Neuron (in vitro differentiated cells): Measurements from ENCODE around the gene RNU1-2.
"Not testable (repeated sequence)": the region's sequence is repeated elsewhere in the genome, so short reads cannot be mapped to it uniquely, and the experiment has no call there.

Source experiments
- H2AFZ ChIP-seq: one replicate; pipeline ENCODE4 v1.6.1; 2013; ENCODE audit warnings: low read depth, mild to moderate bottlenecking, inconsistent platforms, low read length, moderate library complexity
- H3K27me3 ChIP-seq: one replicate; pipeline ENCODE4 v1.6.1; 2013; ENCODE audit warnings: low read length; ENCODE audit not compliant: insufficient read depth
- H3K36me3 ChIP-seq: one replicate; pipeline ENCODE4 v1.6.1; 2013; ENCODE audit warnings: low read length; ENCODE audit not compliant: insufficient read depth
- H3K4me1 ChIP-seq: one replicate; pipeline ENCODE4 v1.6.1; 2013; ENCODE audit warnings: low read length; ENCODE audit not compliant: insufficient read depth
- H3K4me3 ChIP-seq: 2 replicates; pipeline ENCODE4 v1.5.1; 2013; ENCODE audit warnings: mild to moderate bottlenecking, low read length, moderate library complexity
- H3K9me3 ChIP-seq: one replicate; pipeline ENCODE4 v1.6.1; 2013; ENCODE audit warnings: low read length

The RNU1-2 gene

GRCh38 chr1:16895233-16895597, 565 bp upstream of the RNU1-2 start:
- H2AFZ ChIP-seq, H3K36me3 ChIP-seq, H3K9me3 ChIP-seq, H3K27me3 ChIP-seq, H3K4me1 ChIP-seq: not testable (repeated sequence)
- peak overlapping the region; percentile 57 for H3K4me3 ChIP-seq

GRCh38 chr1:16896316-16897055, 706 bp downstream of the RNU1-2 start:
- not testable (repeated sequence) for H2AFZ ChIP-seq, H3K36me3 ChIP-seq, H3K9me3 ChIP-seq, H3K4me1 ChIP-seq, H3K27me3 ChIP-seq
- peak overlapping the region; percentile 30 for H3K4me3 ChIP-seq

GRCh38 chr1:16897653-16898052, 1.9 kb downstream of the RNU1-2 start:
- H3K4me3 ChIP-seq, H3K9me3 ChIP-seq, H3K36me3 ChIP-seq, H2AFZ ChIP-seq, H3K27me3 ChIP-seq, H3K4me1 ChIP-seq: not testable (repeated sequence)

- H3K9me3 ChIP-seq, H2AFZ ChIP-seq, H3K27me3 ChIP-seq, H3K4me3 ChIP-seq, H3K36me3 ChIP-seq, H3K4me1 ChIP-seq: not testable (repeated sequence)
Observed at GRCh38 chr1:16898298-16898697, 2.5 kb downstream of the RNU1-2 start.

- H2AFZ ChIP-seq, H3K27me3 ChIP-seq, H3K4me1 ChIP-seq, H3K4me3 ChIP-seq, H3K9me3 ChIP-seq, H3K36me3 ChIP-seq: not testable (repeated sequence)
Observed at GRCh38 chr1:16899020-16899419, 3.2 kb downstream of the RNU1-2 start.

GRCh38 chr1:16900751-16901150, 5.0 kb downstream of the RNU1-2 start:
- H3K27me3 ChIP-seq = no peaks in the 10 kb centered on the region
- no peaks in the 10 kb centered on the region for H3K9me3 ChIP-seq
- H3K4me1 ChIP-seq = peaks cover 14% of the 10 kb centered on the region
- no peak overlapping the region for H3K4me3 ChIP-seq
- H3K36me3 ChIP-seq = no peaks in the 10 kb centered on the region
- no peak overlapping the region for H2AFZ ChIP-seq

- not testable (repeated sequence) for H3K36me3 ChIP-seq, H3K9me3 ChIP-seq, H3K4me3 ChIP-seq, H2AFZ ChIP-seq, H3K27me3 ChIP-seq
- peaks cover 19% of the 10 kb centered on the region for H3K4me1 ChIP-seq
Observed at GRCh38 chr1:16901371-16901770, 5.6 kb downstream of the RNU1-2 start.

GRCh38 chr1:16903054-16903453, 7.3 kb downstream of the RNU1-2 start:
- Histone ChIP-seq H3K27me3 (no peaks in the 10 kb centered on the region), H2AFZ (no peak overlapping the region), H3K36me3 (no peaks in the 10 kb centered on the region), H3K4me3 (no peak overlapping the region), H3K9me3 (no peaks in the 10 kb centered on the region), H3K4me1 (peaks cover 20% of the 10 kb centered on the region)

- no peaks in the 10 kb centered on the region for H3K36me3 ChIP-seq
- no peak overlapping the region for H3K4me3 ChIP-seq
- H3K9me3 ChIP-seq = no peaks in the 10 kb centered on the region
- peaks cover 20% of the 10 kb centered on the region for H3K4me1 ChIP-seq
- H3K27me3 ChIP-seq = no peaks in the 10 kb centered on the region
- H2AFZ ChIP-seq = no peak overlapping the region
Observed at GRCh38 chr1:16903458-16903796, 7.6 kb downstream of the RNU1-2 start.

GRCh38 chr1:16904560-16905109, 8.9 kb downstream of the RNU1-2 start:
- peak overlapping the region; percentile 51 for H3K4me3 ChIP-seq
- peaks cover 20% of the 10 kb centered on the region for H3K4me1 ChIP-seq

GRCh38 chr1:16905110-16905867, 9.5 kb downstream of the RNU1-2 start:
- Histone ChIP-seq H3K4me1 (peaks cover 20% of the 10 kb centered on the region), H2AFZ (no peak overlapping the region), H3K27me3 (no peaks in the 10 kb centered on the region), H3K4me3 (peak overlapping the region; percentile 51), H3K9me3 (no peaks in the 10 kb centered on the region), H3K36me3 (no peaks in the 10 kb centered on the region)

More at GRCh38 chr1:16904560-16905109, 8.9 kb downstream of the RNU1-2 start:
- H3K27me3 ChIP-seq = no peaks in the 10 kb centered on the region
- peak overlapping the region; percentile 39 for H2AFZ ChIP-seq
- H3K9me3 ChIP-seq = no peaks in the 10 kb centered on the region
- no peaks in the 10 kb centered on the region for H3K36me3 ChIP-seq

- H3K4me3 ChIP-seq = peak overlapping the region; percentile 1
Observed at GRCh38 chr1:16905868-16906702, 10.3 kb downstream of the RNU1-2 start.

GRCh38 chr1:16906873-16907272, 11.1 kb downstream of the RNU1-2 start:
- Histone ChIP-seq H3K4me1 (peaks cover 20% of the 10 kb centered on the region), H3K36me3 (no peaks in the 10 kb centered on the region), H2AFZ (no peak overlapping the region), H3K27me3 (no peaks in the 10 kb centered on the region), H3K9me3 (no peaks in the 10 kb centered on the region), H3K4me3 (no peak overlapping the region)

More at GRCh38 chr1:16905868-16906702, 10.3 kb downstream of the RNU1-2 start:
- no peak overlapping the region for H2AFZ ChIP-seq
- H3K36me3 ChIP-seq = no peaks in the 10 kb centered on the region
- no peaks in the 10 kb centered on the region for H3K9me3 ChIP-seq
- H3K27me3 ChIP-seq = no peaks in the 10 kb centered on the region
- H3K4me1 ChIP-seq = peaks cover 20% of the 10 kb centered on the region
